Panc1 (cell line): ENCODE data around the gene CDC16.

Experiments
- POLR2AphosphoS5 ChIP-seq: IDR thresholded peaks from 2 replicates; pipeline ENCODE4 v1.6.1; 2012; ENCODE audit warnings: mild to moderate bottlenecking, low read depth, low read length, moderate library complexity
- REST ChIP-seq, 2 experiments: IDR thresholded peaks; 2 replicates each; pipeline ENCODE4 v1.6.1; 2011 to 2012; ENCODE audit warnings: low read depth in 2 of 2, control low read depth in 1 of 2, low read length in 1 of 2, mild to moderate bottlenecking in 1 of 2, moderate library complexity in 1 of 2; ENCODE audit not compliant: insufficient read depth in 1 of 2
- TCF7L2 ChIP-seq: IDR thresholded peaks from 2 replicates; pipeline ENCODE4 v1.6.1; 2011; ENCODE audit warnings: mild to moderate bottlenecking, low read depth, low read length, inconsistent platforms
- TF ChIP-seq, protein P1 (sequence below): fragments of 450-650 bp; IDR thresholded peaks from 2 replicates; pipeline ENCODE4 v1.5.1; 2017; ENCODE audit warnings: mild to moderate bottlenecking

- TF ChIP-seq, protein P1, sequence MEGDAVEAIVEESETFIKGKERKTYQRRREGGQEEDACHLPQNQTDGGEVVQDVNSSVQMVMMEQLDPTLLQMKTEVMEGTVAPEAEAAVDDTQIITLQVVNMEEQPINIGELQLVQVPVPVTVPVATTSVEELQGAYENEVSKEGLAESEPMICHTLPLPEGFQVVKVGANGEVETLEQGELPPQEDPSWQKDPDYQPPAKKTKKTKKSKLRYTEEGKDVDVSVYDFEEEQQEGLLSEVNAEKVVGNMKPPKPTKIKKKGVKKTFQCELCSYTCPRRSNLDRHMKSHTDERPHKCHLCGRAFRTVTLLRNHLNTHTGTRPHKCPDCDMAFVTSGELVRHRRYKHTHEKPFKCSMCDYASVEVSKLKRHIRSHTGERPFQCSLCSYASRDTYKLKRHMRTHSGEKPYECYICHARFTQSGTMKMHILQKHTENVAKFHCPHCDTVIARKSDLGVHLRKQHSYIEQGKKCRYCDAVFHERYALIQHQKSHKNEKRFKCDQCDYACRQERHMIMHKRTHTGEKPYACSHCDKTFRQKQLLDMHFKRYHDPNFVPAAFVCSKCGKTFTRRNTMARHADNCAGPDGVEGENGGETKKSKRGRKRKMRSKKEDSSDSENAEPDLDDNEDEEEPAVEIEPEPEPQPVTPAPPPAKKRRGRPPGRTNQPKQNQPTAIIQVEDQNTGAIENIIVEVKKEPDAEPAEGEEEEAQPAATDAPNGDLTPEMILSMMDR = no peak
- TF ChIP-seq POLR2AphosphoS5 = no peak
- no peak for TF ChIP-seq TCF7L2
- no peak for TF ChIP-seq REST (IDR thresholded peaks at IDR 0.05; ENCODE audit: insufficient read depth in 1 of 2, low read depth in 2 of 2, low read length in 1 of 2)
Observed at GRCh38 chr13:114237415-114238112, 2.9 kb downstream of the CDC16 start.
